Mesenteric fat pad (tissue), 1 donor: ENCODE data around the gene CCR6. TPM values are rescaled to one million over a fixed set of nuclear protein-coding genes. Genes with fewer than 3 reads are reported as not detected.

Experiments
- DNase-seq: peaks from one replicate; pipeline ENCODE4 v3.0.0-alpha.2; 2020; ENCODE audit warnings: low spot score
- total RNA-seq: library from RNA; stranded (reverse); fragmentation: NEBNext Ultra II Directional; extraction: Animal tissue kit (Norgen Biotek cat#: 25700); gene quantifications from one replicate; pipeline ENCODE4 v1.2.1, GENCODE V29; 2021
- donor health status: DM: yes; HTN: yes; CAD: no.

The CCR6 gene
- total RNA-seq, 1 donor from 2014 or later = not detected

DNA sequence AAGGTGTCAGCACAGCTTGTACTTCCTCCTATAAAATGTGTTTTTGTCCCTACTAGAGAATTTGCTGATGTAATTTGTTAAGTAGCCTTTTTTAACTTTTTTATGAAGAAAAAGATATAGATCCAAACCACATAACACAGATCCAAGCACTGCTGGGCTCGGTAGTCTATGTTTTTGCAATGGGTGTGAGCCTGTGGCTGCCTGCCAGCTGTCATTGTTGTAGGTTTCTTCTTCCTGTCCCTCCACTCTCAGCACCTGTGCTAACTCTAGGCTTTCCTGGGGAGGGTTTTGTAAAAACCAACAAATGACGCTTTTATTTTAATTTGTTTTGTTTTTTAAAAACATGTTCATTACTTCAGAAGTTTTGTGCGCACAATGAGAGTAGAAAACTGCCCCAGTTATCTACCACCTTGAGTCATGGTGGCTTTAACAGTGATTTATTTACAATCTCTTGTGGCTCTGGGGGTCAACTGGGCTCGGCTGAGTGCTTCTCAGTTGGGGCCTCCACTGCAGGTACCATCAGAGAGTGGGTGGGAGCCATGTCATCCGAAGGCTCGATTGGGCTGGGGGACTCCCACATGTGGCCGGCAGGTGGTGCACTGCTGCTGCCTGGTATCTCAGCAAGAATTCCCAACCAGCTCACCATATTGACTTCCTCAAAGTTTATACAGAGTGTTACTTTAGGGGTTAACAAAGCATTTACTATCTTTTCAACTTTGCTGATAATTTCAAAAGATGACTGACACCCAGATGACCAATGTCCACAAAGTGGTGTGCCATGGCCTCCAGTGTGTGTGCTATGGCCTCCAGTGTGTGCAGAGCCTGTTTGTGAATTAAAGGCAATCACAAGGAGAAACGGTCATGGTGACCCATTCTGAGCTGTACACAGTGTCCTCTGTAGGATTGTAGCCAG lies 3.0 kb upstream of the CCR6 start:
- no peak for DNase-seq

DNA sequence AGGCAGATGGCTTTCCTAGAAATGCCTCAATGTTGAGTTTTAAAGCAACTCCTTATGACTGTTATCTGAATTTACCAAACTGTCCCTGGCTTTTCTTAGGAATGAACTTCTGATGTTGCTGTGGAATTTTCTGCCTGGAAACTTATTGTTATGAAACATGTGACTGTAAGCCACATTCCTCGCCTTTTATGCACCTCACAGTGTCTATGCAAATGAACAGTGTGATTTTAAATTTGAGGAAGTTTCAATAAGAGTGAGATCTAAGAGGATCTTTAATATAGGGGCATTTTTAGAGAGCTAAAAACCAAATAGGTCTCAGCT lies 2.4 kb upstream of the CCR6 start:
- no peak for DNase-seq

DNA sequence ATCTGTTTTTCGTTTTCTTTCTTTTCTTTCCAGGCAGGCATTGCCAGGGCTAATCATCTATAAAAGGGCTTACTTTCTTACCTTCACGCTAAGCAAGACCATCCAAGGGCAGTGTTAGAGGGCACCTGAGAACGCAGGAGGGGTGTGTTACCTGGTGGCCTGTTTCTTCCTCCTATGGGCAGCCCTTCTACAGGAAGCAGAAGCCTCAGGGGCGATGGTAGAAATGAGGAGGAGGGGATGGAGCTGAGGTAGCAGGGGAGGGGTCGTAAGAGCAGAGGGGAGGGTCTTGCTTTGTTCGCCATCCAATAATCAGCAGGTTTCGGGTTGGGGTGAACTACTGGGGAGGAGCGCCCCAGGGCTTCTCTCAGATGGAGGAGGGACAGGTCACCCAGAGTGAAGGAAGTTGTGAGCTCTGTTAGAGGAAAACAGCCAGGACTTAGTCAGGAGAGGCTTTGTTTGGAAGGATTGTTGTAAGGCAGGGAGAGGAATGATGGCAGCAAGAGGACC lies 1.5 kb upstream of the CCR6 start:
- DNase-seq = no peak

- no peak for DNase-seq
Measured at GRCh38 chr6:167122041-167122826, 662 bp upstream of the CCR6 start.

- no peak for DNase-seq
Measured at GRCh38 chr6:167124753-167125152, 1.9 kb downstream of the CCR6 start.

DNA sequence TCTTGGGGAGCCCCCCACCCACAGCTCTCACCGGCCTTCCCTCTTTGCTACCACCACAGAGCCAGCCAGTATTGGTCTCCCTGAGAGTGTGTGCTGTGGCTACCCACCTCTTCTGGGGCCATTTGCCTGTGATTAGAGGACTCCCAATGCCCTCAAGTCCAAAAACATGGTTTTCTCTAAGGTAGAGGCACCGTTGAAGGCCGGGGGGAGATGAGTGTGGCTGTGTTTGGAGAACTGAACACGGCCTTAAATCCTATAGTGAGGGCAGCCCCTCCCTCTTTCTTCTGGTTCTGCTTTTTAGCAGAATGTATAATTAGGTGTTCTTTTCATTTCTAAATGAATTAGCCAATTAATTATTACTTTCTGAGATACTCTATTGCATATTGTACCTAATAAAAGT lies 2.5 kb downstream of the CCR6 start:
- DNase-seq = no peak

- no peak for DNase-seq
Measured at GRCh38 chr6:167125855-167126349, 3.0 kb downstream of the CCR6 start.

DNA sequence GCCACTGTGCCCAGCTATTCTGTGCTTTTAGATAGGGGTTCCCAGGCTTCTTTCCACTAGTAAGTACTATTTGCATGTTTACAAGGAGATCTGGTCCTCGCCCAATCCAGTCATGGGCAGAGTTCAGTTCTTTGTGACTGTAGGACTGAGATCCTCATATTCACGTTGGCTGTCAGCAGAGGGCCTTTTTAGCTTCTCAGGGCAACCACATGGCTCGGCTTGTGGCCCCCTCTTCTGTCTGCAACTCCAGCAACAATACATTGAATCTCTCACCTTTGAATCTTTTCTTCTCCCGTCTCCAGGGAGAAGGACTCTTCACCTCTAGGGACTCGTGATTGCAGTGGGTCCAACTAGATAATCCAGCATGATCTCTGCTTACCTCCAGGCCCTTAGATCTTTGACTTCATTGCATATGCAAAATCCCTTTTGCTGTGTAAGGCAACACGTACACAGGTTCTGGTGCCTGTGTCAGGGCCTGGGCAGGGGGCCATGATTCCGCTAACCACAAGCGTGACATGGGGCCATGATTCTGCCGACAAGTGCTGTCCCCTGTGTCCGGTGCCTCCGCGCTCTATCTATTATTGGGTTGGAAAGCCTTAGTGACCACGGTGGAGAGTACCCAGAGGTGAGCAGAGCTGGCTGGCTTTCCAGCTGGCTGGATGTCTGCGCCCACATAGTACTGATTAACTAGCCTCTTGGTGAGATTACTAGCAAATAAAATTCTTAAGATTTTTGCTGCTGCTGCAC lies 5.1 kb downstream of the CCR6 start:
- DNase-seq = no peak

- peak; percentile 35 for DNase-seq
Measured at GRCh38 chr6:167129159-167129558, 6.3 kb downstream of the CCR6 start.

DNA sequence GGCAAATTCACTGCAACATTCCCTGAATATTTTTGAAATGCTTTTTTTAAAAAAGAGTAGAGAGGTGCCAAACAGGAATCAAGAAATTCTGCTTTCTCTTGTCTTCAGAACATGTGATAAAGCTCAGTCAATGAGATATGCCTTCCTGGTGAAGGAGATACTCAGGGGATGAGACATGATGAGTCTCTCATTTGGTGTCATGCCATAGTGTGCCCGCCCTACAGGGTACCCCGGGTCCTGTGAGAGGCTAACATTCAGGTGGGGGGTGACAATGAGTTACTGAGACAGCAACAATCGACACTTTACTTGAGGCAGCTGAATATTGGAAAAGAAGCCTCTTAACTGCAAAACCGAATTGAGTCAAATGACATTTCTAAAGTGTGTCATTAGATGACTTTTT lies 6.7 kb downstream of the CCR6 start:
- DNase-seq = peak; percentile 6

DNA sequence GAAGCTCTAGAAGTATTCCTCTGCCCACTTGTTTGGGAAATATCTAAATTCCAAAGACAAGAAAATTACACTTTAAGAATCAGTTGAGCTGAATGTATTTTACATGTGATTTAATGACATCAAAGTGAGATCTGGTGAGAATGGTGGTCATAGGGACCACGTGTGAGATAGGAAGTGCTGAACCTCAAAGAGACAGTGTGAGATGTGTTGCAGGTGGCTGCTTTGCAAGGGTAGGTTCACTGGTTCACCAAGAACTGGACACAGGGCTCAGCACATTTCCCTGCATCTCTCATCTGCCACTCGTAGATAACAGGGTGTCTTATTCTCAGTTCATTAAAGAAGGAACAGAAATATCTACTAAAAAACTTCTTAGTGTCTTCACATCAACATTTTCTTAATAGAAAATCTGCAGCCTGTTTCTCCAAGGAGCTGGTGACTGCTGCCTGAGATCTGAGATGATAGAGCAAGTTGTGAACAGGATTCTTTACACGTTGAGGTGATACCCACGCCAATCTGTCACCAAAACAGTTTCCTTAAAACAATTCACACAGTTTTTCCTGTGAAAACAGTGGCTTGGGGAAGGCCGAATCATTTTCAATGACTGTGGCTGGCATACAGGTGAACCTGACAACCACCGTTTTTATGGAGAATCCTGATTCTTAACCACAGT lies 7.2 kb downstream of the CCR6 start:
- DNase-seq = no peak

GRCh38 chr6:167130712-167131684 lies 8.1 kb downstream of the CCR6 start:
- DNase-seq = peak; percentile 39

- DNase-seq = peak; percentile 47
Measured at GRCh38 chr6:167134448-167135328, 11.8 kb downstream of the CCR6 start.

DNA sequence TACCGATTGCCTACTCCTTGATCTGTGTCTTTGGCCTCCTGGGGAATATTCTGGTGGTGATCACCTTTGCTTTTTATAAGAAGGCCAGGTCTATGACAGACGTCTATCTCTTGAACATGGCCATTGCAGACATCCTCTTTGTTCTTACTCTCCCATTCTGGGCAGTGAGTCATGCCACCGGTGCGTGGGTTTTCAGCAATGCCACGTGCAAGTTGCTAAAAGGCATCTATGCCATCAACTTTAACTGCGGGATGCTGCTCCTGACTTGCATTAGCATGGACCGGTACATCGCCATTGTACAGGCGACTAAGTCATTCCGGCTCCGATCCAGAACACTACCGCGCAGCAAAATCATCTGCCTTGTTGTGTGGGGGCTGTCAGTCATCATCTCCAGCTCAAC lies 13.5 kb downstream of the CCR6 start:
- peak; percentile 64 for DNase-seq

- DNase-seq = peak; percentile 18
Measured at GRCh38 chr6:167137081-167137480, 14.2 kb downstream of the CCR6 start.

DNA sequence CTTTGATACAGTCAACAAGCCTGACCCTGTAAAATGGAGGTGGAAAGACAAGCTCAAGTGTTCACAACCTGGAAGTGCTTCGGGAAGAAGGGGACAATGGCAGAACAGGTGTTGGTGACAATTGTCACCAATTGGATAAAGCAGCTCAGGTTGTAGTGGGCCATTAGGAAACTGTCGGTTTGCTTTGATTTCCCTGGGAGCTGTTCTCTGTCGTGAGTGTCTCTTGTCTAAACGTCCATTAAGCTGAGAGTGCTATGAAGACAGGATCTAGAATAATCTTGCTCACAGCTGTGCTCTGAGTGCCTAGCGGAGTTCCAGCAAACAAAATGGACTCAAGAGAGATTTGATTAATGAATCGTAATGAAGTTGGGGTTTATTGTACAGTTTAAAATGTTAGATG lies 15.0 kb downstream of the CCR6 start:
- peak; percentile 4 for DNase-seq

GRCh38 chr6:167139761-167140160 lies 16.9 kb downstream of the CCR6 start:
- no peak for DNase-seq
